GM18951 (cell line): ENCODE data around the gene SLC25A21.

ENCODE experiments used
- POLR2A ChIP-seq: IDR thresholded peaks from 4 replicates; pipeline ENCODE4 v1.6.1; 2011; ENCODE audit warnings: mild to moderate bottlenecking; ENCODE audit not compliant: insufficient read length, insufficient read depth; ENCODE audit errors: extremely low read depth
- in situ Hi-C: fragments of 300-500 bp; cut with MboI; formaldehyde crosslinking; loops from one replicate; pipeline ENCODE4 v1.12.0; 2022; ENCODE audit warnings: low sequenced_read_pairs, mixed read lengths, inconsistent platforms; ENCODE audit not compliant: unreplicated experiment

Gene SLC25A21

GRCh38 chr14:36663404-36664321, 508.7 kb downstream of the SLC25A21 start:
- in situ Hi-C loops: loop anchor here (25.0 kb wide), 1 partner anchor 151 kb away; the partner anchor contains the start of gene NKX2-1

GRCh38 chr14:36662543-36663403, 509.6 kb downstream of the SLC25A21 start:
- in situ Hi-C loops: loop anchor here (25.0 kb wide), 1 partner anchor 150 kb away; the partner anchor contains the start of gene NKX2-1
- TF ChIP-seq POLR2A: no peak

More at GRCh38 chr14:36663404-36664321, 508.7 kb downstream of the SLC25A21 start:
- TF ChIP-seq POLR2A: no peak

GRCh38 chr14:36662258-36662542, 510.2 kb downstream of the SLC25A21 start:
- in situ Hi-C loops: loop anchor here (25.0 kb wide), 1 partner anchor 150 kb away; the partner anchor contains the start of gene NKX2-1
- no peak for TF ChIP-seq POLR2A

GRCh38 chr14:36661506-36662257, 510.7 kb downstream of the SLC25A21 start, which contains the start of gene PAX9:
TSS of gene PAX9 (plus strand) at chr14:36661860. CDS start at chr14:36662090, 230 bp downstream.
- no peak for TF ChIP-seq POLR2A
- in situ Hi-C loops: loop anchor here (25.0 kb wide), 1 partner anchor 149 kb away; the partner anchor contains the start of gene NKX2-1

- in situ Hi-C loops: loop anchor here (25.0 kb wide), 1 partner anchor 149 kb away; the partner anchor contains the start of gene NKX2-1
- no peak for TF ChIP-seq POLR2A
These were observed 511.5 kb downstream of the SLC25A21 start for GRCh38 chr14:36660736-36661505.

GRCh38 chr14:36659822-36660735, 512.3 kb downstream of the SLC25A21 start:
- in situ Hi-C loops: loop anchor here (5.0 to 25.0 kb wide), 2 partner anchors 78 to 148 kb away; partner anchors contain the start of genes NKX2-1 and NKX2-8
- no peak for TF ChIP-seq POLR2A

- in situ Hi-C loops: loop anchor here (5.0 to 25.0 kb wide), 2 partner anchors 77 to 147 kb away; partner anchors contain the start of genes NKX2-1 and NKX2-8
- TF ChIP-seq POLR2A: no peak
These were observed 513.2 kb downstream of the SLC25A21 start for GRCh38 chr14:36659010-36659821.

- in situ Hi-C loops: loop anchor here (5.0 to 25.0 kb wide), 2 partner anchors 76 to 146 kb away; partner anchors contain the start of genes NKX2-1 and NKX2-8
- no peak for TF ChIP-seq POLR2A
These were observed 514.0 kb downstream of the SLC25A21 start for GRCh38 chr14:36658123-36659009.

GRCh38 chr14:36657399-36658122, 514.8 kb downstream of the SLC25A21 start:
- in situ Hi-C loops: loop anchor here (5.0 to 25.0 kb wide), 2 partner anchors 75 to 145 kb away; partner anchors contain the start of genes NKX2-1 and NKX2-8
- no peak for TF ChIP-seq POLR2A
